ENCODE measurements around the gene TMEM40. TPM values are rescaled to one million over a fixed set of nuclear protein-coding genes. Genes with fewer than 3 reads are reported as not detected.

The TMEM40 gene
- total RNA-seq, 2 donors from 2014 or later = not detected

DNA sequence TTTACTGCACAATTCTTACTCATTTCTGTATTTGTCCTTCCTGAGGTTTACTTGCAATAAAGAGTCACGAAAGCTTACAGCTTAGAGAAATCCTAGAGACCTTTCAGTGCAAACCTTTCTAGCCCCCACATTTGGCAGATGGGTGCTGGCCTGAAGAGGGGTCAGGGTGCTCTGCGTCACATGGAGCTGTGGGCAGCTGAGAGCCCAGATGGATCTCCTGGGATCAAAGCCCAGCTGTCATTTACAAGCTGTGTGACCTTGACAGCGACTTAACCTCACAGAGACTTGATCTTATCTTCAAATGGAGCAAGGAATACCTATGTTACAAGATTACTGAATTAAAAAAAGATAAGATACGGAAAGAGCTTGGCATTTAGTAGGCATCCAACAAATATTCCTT is 71.1 kb downstream of the TMEM40 start:
- no peak overlapping the region for H3K27ac ChIP-seq
- H3K4me1 ChIP-seq = no peaks in the 10 kb centered on the region
- TF ChIP-seq, protein P1, sequence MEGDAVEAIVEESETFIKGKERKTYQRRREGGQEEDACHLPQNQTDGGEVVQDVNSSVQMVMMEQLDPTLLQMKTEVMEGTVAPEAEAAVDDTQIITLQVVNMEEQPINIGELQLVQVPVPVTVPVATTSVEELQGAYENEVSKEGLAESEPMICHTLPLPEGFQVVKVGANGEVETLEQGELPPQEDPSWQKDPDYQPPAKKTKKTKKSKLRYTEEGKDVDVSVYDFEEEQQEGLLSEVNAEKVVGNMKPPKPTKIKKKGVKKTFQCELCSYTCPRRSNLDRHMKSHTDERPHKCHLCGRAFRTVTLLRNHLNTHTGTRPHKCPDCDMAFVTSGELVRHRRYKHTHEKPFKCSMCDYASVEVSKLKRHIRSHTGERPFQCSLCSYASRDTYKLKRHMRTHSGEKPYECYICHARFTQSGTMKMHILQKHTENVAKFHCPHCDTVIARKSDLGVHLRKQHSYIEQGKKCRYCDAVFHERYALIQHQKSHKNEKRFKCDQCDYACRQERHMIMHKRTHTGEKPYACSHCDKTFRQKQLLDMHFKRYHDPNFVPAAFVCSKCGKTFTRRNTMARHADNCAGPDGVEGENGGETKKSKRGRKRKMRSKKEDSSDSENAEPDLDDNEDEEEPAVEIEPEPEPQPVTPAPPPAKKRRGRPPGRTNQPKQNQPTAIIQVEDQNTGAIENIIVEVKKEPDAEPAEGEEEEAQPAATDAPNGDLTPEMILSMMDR (IDR thresholded peaks at IDR 0.05) = no peak
- H3K27me3 ChIP-seq = no peaks in the 10 kb centered on the region
- H3K9ac ChIP-seq (ENCODE audit: low read depth in 2 of 2, low read length in 2 of 2) = no peak overlapping the region
- intact Hi-C loops (cut with DNase I) = no loop called here
- DNase-seq = no peak
- H3K9me3 ChIP-seq = no peaks in the 10 kb centered on the region
- H3K36me3 ChIP-seq = no peaks in the 10 kb centered on the region
- H3K4me3 ChIP-seq = no peak overlapping the region

DNA sequence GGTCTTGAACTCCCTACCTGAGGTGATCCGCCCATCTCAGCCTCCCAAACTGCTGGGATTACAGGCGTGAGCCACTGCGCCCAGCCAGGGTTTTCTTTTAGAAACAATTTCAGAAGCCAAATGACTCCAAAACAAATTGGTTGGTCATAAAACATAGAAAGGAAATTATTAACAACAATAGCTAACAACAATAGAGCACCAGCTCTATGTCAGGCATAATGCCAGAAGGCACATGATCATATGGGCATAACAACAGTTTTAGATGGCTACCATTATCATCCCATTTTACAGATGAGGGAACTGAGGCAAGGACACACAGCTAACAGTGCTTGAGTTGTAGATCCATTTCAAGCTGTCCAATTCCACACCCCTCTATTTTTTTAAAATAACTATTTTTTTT is 73.0 kb downstream of the TMEM40 start:
- no peak overlapping the region for H3K4me3 ChIP-seq
- no peaks in the 10 kb centered on the region for H3K27me3 ChIP-seq
- no peak for DNase-seq
- no peak overlapping the region for H3K27ac ChIP-seq
- no peak overlapping the region for H3K9ac ChIP-seq (ENCODE audit: low read depth in 2 of 2, low read length in 2 of 2)
- H3K36me3 ChIP-seq = no peaks in the 10 kb centered on the region
- intact Hi-C loops (cut with DNase I) = no loop called here
- TF ChIP-seq, protein P1 (IDR thresholded peaks at IDR 0.05) = no peak
- no peaks in the 10 kb centered on the region for H3K9me3 ChIP-seq
- no peaks in the 10 kb centered on the region for H3K4me1 ChIP-seq

Other genes starting within 250 kb of the TMEM40 start
- gene MKRN2OS, start 213.8 kb downstream of the TMEM40 start, total RNA-seq = 1 to 10 TPM; 6.1 to 6.5 TPM
- gene MKRN2, start 202.2 kb downstream of the TMEM40 start, total RNA-seq = 10 to 100 TPM; 20.9 to 21.2 TPM
- 10 to 100 TPM; 66.1 to 79.5 TPM for gene RAF1, start 95.1 kb downstream of the TMEM40 start, total RNA-seq
- gene CAND2, start 37.4 kb upstream of the TMEM40 start, total RNA-seq = 1 to 10 TPM in 1 of 2 donors, under 1 TPM in 1; 0.72 to 2.2 TPM
- 1,000 to 10,000 TPM; 1,239 to 1,262 TPM for gene RPL32, start 82.3 kb upstream of the TMEM40 start, total RNA-seq